A673 (cell line): Measurements from ENCODE around the gene ABCB8. TPM values are rescaled to one million over a fixed set of nuclear protein-coding genes. Genes with fewer than 3 reads are reported as not detected.

ENCODE experiments used
- BruUV-seq: library from RNA; stranded (reverse); fragments of 400-500 nt; replicated peaks from 2 replicates; lab custom pipeline; 2021; lab: Mats Ljungman, UMichigan
- CTCF ChIA-PET: fragments of 300-600 bp; sonication (Branson Sonifier 250); formaldehyde crosslinking; loops from one replicate; lab custom pipeline; 2022; ENCODE audit warnings: antibody characterized with exemption; lab: Charles Lee
- POLR2A ChIA-PET: fragments of 300-600 bp; sonication (Branson Sonifier 250); formaldehyde crosslinking; loops from one replicate; lab custom pipeline; 2022; ENCODE audit warnings: antibody characterized with exemption; ENCODE audit not compliant: low non-redundant PET; lab: Charles Lee
- DNase-seq: peaks from one replicate; pipeline ENCODE4 v3.0.0-alpha.2; 2015; ENCODE audit warnings: low spot score
- H3K27ac ChIP-seq: fragments of 200-600 bp; sonication (generic); 2 replicates; pipeline ENCODE4 v1.5.1; 2016; ENCODE audit warnings: mixed run types, low read depth, mild to moderate bottlenecking, mixed read lengths, antibody characterized with exemption, low read length; ENCODE audit not compliant: poor library complexity, severe bottlenecking
- H3K27me3 ChIP-seq: fragments of 200-600 bp; sonication (generic); replicated peaks from 2 replicates; pipeline ENCODE4 v1.6.1; 2017; ENCODE audit warnings: mixed run types, low read depth, mild to moderate bottlenecking, mixed read lengths, antibody characterized with exemption, low read length; ENCODE audit not compliant: insufficient read depth, poor library complexity
- H3K36me3 ChIP-seq: fragments of 200-600 bp; sonication (generic); 2 replicates; pipeline ENCODE4 v1.6.1; 2016; ENCODE audit warnings: mixed run types, mild to moderate bottlenecking, mixed read lengths, antibody characterized with exemption, low read length; ENCODE audit not compliant: insufficient read depth, poor library complexity, severe bottlenecking
- H3K4me1 ChIP-seq: fragments of 200-600 bp; sonication (generic); 2 replicates; pipeline ENCODE4 v1.6.1; 2017; ENCODE audit warnings: mixed run types, mild to moderate bottlenecking, mixed read lengths, antibody characterized with exemption, low read length; ENCODE audit not compliant: insufficient read depth, poor library complexity, severe bottlenecking
- H3K4me3 ChIP-seq: fragments of 200-600 bp; sonication (generic); 2 replicates; pipeline ENCODE4 v1.5.1; 2016; ENCODE audit warnings: low read depth, mixed run types, mild to moderate bottlenecking, mixed read lengths, low read length; ENCODE audit not compliant: poor library complexity, severe bottlenecking
- H3K9me3 ChIP-seq: fragments of 200-600 bp; sonication (generic); 2 replicates; pipeline ENCODE4 v1.6.1; 2016; ENCODE audit warnings: mixed run types, low read depth, mild to moderate bottlenecking, mixed read lengths, antibody characterized with exemption, low read length; ENCODE audit not compliant: poor library complexity, severe bottlenecking
- EZH2 ChIP-seq: fragments of 200-600 bp; sonication (generic); IDR thresholded peaks from 2 replicates; pipeline ENCODE4 v1.6.1; 2017; ENCODE audit warnings: borderline replicate concordance, low read depth, mild to moderate bottlenecking, mixed read lengths, antibody characterized with exemption, low read length; ENCODE audit not compliant: poor library complexity, severe bottlenecking
- intact Hi-C: fragments of 100-400 bp; cut with micrococcal nuclease; formaldehyde crosslinking; loops from one replicate; pipeline ENCODE4 v1.10.0; 2022; ENCODE audit not compliant: unreplicated experiment
- total RNA-seq: library from RNA; stranded (reverse); gene quantifications from 2 replicates; pipeline ENCODE4 v1.2.3, GENCODE V29; 2021
- TF ChIP-seq, protein P1 (sequence below): fragments of 300-800, 200-600 bp; sonication (generic); conservative IDR thresholded peaks from 2 replicates; pipeline ENCODE4 v1.5.1; 2017; ENCODE audit warnings: low read depth, mild to moderate bottlenecking, antibody characterized with exemption, low read length, moderate library complexity, mixed read lengths

Gene ABCB8
- total RNA-seq, 1 experiment from 2014 or later: 50.9 TPM

- Histone ChIP-seq H3K4me1 (peaks cover 4% of the 10 kb centered on the region), H3K4me3 (no peak overlapping the region), H3K36me3 (no peaks in the 10 kb centered on the region), H3K27ac (no peak overlapping the region), H3K9me3 (no peaks in the 10 kb centered on the region), H3K27me3 (no peaks in the 10 kb centered on the region)
- CTCF ChIA-PET: no interaction called here
- intact Hi-C loops: no loop called here
- POLR2A ChIA-PET: no interaction called here
- no peak for TF ChIP-seq EZH2
- TF ChIP-seq, protein P1, sequence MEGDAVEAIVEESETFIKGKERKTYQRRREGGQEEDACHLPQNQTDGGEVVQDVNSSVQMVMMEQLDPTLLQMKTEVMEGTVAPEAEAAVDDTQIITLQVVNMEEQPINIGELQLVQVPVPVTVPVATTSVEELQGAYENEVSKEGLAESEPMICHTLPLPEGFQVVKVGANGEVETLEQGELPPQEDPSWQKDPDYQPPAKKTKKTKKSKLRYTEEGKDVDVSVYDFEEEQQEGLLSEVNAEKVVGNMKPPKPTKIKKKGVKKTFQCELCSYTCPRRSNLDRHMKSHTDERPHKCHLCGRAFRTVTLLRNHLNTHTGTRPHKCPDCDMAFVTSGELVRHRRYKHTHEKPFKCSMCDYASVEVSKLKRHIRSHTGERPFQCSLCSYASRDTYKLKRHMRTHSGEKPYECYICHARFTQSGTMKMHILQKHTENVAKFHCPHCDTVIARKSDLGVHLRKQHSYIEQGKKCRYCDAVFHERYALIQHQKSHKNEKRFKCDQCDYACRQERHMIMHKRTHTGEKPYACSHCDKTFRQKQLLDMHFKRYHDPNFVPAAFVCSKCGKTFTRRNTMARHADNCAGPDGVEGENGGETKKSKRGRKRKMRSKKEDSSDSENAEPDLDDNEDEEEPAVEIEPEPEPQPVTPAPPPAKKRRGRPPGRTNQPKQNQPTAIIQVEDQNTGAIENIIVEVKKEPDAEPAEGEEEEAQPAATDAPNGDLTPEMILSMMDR: no peak
- DNase-seq: no peak
- BruUV-seq: no TSS peak
These were observed 30.4 kb upstream of the ABCB8 start for GRCh38 chr7:150997817-150998216.

DNA sequence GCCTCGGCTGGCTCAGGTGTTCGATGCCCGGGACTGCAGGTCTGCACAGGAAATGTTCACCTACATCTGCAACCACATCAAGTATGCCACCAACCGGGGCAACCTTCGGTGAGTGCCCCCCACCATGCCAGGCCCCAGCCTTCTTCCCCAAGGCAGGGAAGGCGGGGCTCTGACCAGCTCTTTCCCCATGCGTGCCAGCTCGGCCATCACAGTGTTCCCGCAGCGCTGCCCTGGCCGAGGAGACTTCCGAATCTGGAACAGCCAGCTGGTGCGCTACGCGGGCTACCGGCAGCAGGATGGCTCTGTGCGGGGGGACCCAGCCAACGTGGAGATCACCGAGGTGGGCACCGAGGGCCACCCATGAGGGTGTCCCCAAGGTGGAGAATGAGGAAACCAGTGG lies 29.9 kb upstream of the ABCB8 start:
- Histone ChIP-seq H3K27me3 (no peaks in the 10 kb centered on the region), H3K27ac (no peak overlapping the region), H3K36me3 (no peaks in the 10 kb centered on the region), H3K4me1 (peaks cover 4% of the 10 kb centered on the region), H3K9me3 (no peaks in the 10 kb centered on the region), H3K4me3 (no peak overlapping the region)
- CTCF ChIA-PET: interaction anchor here (0.6 kb wide), 1 partner anchor 11 kb away, joined by 7 read pairs; no protein-coding TSS in a partner anchor
- intact Hi-C loops: no loop called here
- no peak for TF ChIP-seq EZH2
- TF ChIP-seq, protein P1: no peak
- POLR2A ChIA-PET: no interaction called here
- BruUV-seq: no TSS peak
- no peak for DNase-seq

DNA sequence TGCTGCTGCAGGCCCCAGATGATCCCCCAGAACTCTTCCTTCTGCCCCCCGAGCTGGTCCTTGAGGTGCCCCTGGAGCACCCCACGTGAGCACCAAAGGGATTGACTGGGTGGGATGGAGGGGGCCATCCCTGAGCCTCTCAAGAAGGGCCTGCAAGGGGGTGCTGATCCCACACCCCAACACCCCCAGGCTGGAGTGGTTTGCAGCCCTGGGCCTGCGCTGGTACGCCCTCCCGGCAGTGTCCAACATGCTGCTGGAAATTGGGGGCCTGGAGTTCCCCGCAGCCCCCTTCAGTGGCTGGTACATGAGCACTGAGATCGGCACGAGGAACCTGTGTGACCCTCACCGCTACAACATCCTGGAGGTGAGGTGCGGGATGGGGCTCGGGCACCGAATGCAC lies 29.2 kb upstream of the ABCB8 start:
- TF ChIP-seq EZH2: no peak
- TF ChIP-seq, protein P1: no peak
- no TSS peak for BruUV-seq
- Histone ChIP-seq H3K36me3 (no peaks in the 10 kb centered on the region), H3K9me3 (no peaks in the 10 kb centered on the region), H3K4me3 (no peak overlapping the region), H3K27ac (no peak overlapping the region), H3K27me3 (no peaks in the 10 kb centered on the region), H3K4me1 (peaks cover 4% of the 10 kb centered on the region)
- no peak for DNase-seq
- ChIA-PET POLR2A (no interaction called here), CTCF (no interaction called here)
- intact Hi-C loops: no loop called here
